HEK293 (cell line): Measurements from ENCODE around the gene COBL.

Source experiments
- CTCF ChIA-PET: fragments of 350-600 bp; formaldehyde crosslinking; extraction: SDS; loops from one replicate; lab custom pipeline; 2021; ENCODE audit warnings: antibody characterized with exemption; lab: Yijun Ruan, JAX
- POLR2A ChIA-PET: fragments of 300-600 bp; formaldehyde crosslinking; extraction: SDS; loops from one replicate; lab custom pipeline; 2020; ENCODE audit warnings: antibody characterized with exemption, inconsistent platforms; lab: Yijun Ruan, JAX
- H3K27ac ChIP-seq: fragments of 200-500 bp; sonication (Bioruptor generic); 2 replicates; pipeline ENCODE4 v1.5.1; 2014; ENCODE audit warnings: low read depth, low read length, control low read depth, inconsistent platforms; ENCODE audit errors: extremely low read depth
- H3K36me3 ChIP-seq, 2 experiments: fragments of 200-500 bp in 1 of 2; sonication (Bioruptor generic) in 1 of 2; 1 replicate in 1 of 2; 2 replicates in 1 of 2; pipeline ENCODE4 v1.5.1; 2014 to 2017; ENCODE audit warnings: inconsistent platforms in 2 of 2, low read length in 2 of 2; ENCODE audit not compliant: control insufficient read depth in 2 of 2, insufficient read depth in 1 of 2
- H3K4me1 ChIP-seq: fragments of 200-500 bp; sonication (Bioruptor generic); 2 replicates; pipeline ENCODE4 v1.5.1; 2014; ENCODE audit warnings: mild to moderate bottlenecking, low read length, inconsistent platforms; ENCODE audit not compliant: control insufficient read depth, insufficient read depth
- H3K4me3 ChIP-seq: 2 replicates; pipeline ENCODE4 v1.5.1; 2011; ENCODE audit warnings: low read depth, mild to moderate bottlenecking, control low read depth, low read length, moderate library complexity
- H3K9me3 ChIP-seq: fragments of 200-500 bp; sonication (Bioruptor generic); 2 replicates; pipeline ENCODE4 v1.5.1; 2014; ENCODE audit warnings: low read depth, low read length, inconsistent platforms; ENCODE audit not compliant: control insufficient read depth, insufficient read depth
- BCL6B ChIP-seq: fragments of 450-650 bp; formaldehyde crosslinking; IDR thresholded peaks from 2 replicates; pipeline ENCODE4 v1.5.1; 2017; ENCODE audit warnings: missing biosample characterization, missing genetic modification characterization
- KLF16 ChIP-seq: fragments of 450-650 bp; formaldehyde crosslinking; IDR thresholded peaks from 2 replicates; pipeline ENCODE4 v1.5.1; 2017; ENCODE audit warnings: missing biosample characterization, missing genetic modification characterization
- KLF7 ChIP-seq: fragments of 450-650 bp; formaldehyde crosslinking; IDR thresholded peaks from 2 replicates; pipeline ENCODE4 v1.5.1; 2016; ENCODE audit warnings: missing biosample characterization, missing genetic modification characterization, borderline replicate concordance
- OVOL3 ChIP-seq: fragments of 450-650 bp; formaldehyde crosslinking; IDR thresholded peaks from 2 replicates; pipeline ENCODE4 v1.5.1; 2016; ENCODE audit warnings: missing biosample characterization, missing genetic modification characterization
- REST ChIP-seq: fragments of 450-650 bp; formaldehyde crosslinking; IDR thresholded peaks from 2 replicates; pipeline ENCODE4 v1.5.1; 2016; ENCODE audit warnings: missing biosample characterization, missing genetic modification characterization
- SP2 ChIP-seq: fragments of 450-650 bp; formaldehyde crosslinking; IDR thresholded peaks from 2 replicates; pipeline ENCODE4 v1.5.1; 2016; ENCODE audit warnings: missing biosample characterization, missing genetic modification characterization
- ZFHX2 ChIP-seq: fragments of 450-650 bp; formaldehyde crosslinking; conservative IDR thresholded peaks from 2 replicates; pipeline ENCODE4 v1.5.1; 2016; ENCODE audit warnings: missing biosample characterization, missing genetic modification characterization
- ZNF10 ChIP-seq: fragments of 450-650 bp; formaldehyde crosslinking; IDR thresholded peaks from 2 replicates; pipeline ENCODE4 v1.5.1; 2017; ENCODE audit warnings: missing biosample characterization, missing genetic modification characterization
- ZNF121 ChIP-seq: fragments of 450-650 bp; formaldehyde crosslinking; IDR thresholded peaks from 2 replicates; pipeline ENCODE4 v1.5.1; 2016; ENCODE audit warnings: missing biosample characterization, missing genetic modification characterization
- ZNF146 ChIP-seq: fragments of 450-650 bp; formaldehyde crosslinking; IDR thresholded peaks from 2 replicates; pipeline ENCODE4 v1.5.1; 2016; ENCODE audit warnings: missing biosample characterization, missing genetic modification characterization
- ZNF155 ChIP-seq: fragments of 450-650 bp; formaldehyde crosslinking; IDR thresholded peaks from 2 replicates; pipeline ENCODE4 v1.5.1; 2016; ENCODE audit warnings: missing biosample characterization, missing genetic modification characterization
- ZNF16 ChIP-seq: fragments of 450-650 bp; formaldehyde crosslinking; IDR thresholded peaks from 2 replicates; pipeline ENCODE4 v1.5.1; 2016; ENCODE audit warnings: low read depth, missing biosample characterization, missing genetic modification characterization
- ZNF184 ChIP-seq: fragments of 450-650 bp; IDR thresholded peaks from 2 replicates; pipeline ENCODE4 v1.5.1; 2018; ENCODE audit warnings: missing biosample characterization, mild to moderate bottlenecking, missing genetic modification characterization
- ZNF302 ChIP-seq: fragments of 450-650 bp; formaldehyde crosslinking; IDR thresholded peaks from 2 replicates; pipeline ENCODE4 v1.5.1; 2016; ENCODE audit warnings: missing biosample characterization, missing genetic modification characterization, low read depth
- ZNF350 ChIP-seq: fragments of 450-650 bp; formaldehyde crosslinking; IDR thresholded peaks from 2 replicates; pipeline ENCODE4 v1.5.0; 2017; ENCODE audit warnings: missing biosample characterization, mild to moderate bottlenecking, missing genetic modification characterization
- ZNF404 ChIP-seq: fragments of 450-650 bp; formaldehyde crosslinking; IDR thresholded peaks from 2 replicates; pipeline ENCODE4 v1.5.1; 2017; ENCODE audit warnings: missing biosample characterization, missing genetic modification characterization
- ZNF48 ChIP-seq: fragments of 450-650 bp; formaldehyde crosslinking; IDR thresholded peaks from 2 replicates; pipeline ENCODE4 v1.5.1; 2016; ENCODE audit warnings: missing biosample characterization, missing genetic modification characterization
- ZNF513 ChIP-seq: fragments of 450-650 bp; IDR thresholded peaks from 2 replicates; pipeline ENCODE4 v1.5.1; 2018; ENCODE audit warnings: missing biosample characterization, missing genetic modification characterization
- ZNF530 ChIP-seq: fragments of 450-650 bp; formaldehyde crosslinking; IDR thresholded peaks from 2 replicates; pipeline ENCODE4 v1.5.1; 2016; ENCODE audit warnings: low read depth, missing biosample characterization, missing genetic modification characterization
- ZNF549 ChIP-seq: fragments of 450-650 bp; IDR thresholded peaks from 2 replicates; pipeline ENCODE4 v1.5.1; 2018; ENCODE audit warnings: missing biosample characterization, missing genetic modification characterization, mild to moderate bottlenecking, inconsistent platforms, moderate library complexity
- ZNF560 ChIP-seq: fragments of 450-650 bp; formaldehyde crosslinking; IDR thresholded peaks from 2 replicates; pipeline ENCODE4 v1.5.1; 2017; ENCODE audit warnings: missing biosample characterization, missing genetic modification characterization, borderline replicate concordance
- ZNF585B ChIP-seq: fragments of 450-650 bp; formaldehyde crosslinking; IDR thresholded peaks from 2 replicates; pipeline ENCODE4 v1.5.1; 2016; ENCODE audit warnings: missing biosample characterization, missing genetic modification characterization
- ZNF626 ChIP-seq: fragments of 450-650 bp; sonication (Bioruptor Pico); formaldehyde crosslinking; IDR thresholded peaks from 2 replicates; pipeline ENCODE4 v1.5.1; 2018; ENCODE audit warnings: missing biosample characterization, missing genetic modification characterization, inconsistent platforms
- ZNF692 ChIP-seq: fragments of 450-650 bp; formaldehyde crosslinking; IDR thresholded peaks from 2 replicates; pipeline ENCODE4 v1.5.1; 2016; ENCODE audit warnings: missing biosample characterization, missing genetic modification characterization
- ZSCAN5A ChIP-seq: fragments of 450-650 bp; formaldehyde crosslinking; IDR thresholded peaks from 2 replicates; pipeline ENCODE4 v1.5.1; 2016; ENCODE audit warnings: missing biosample characterization, missing genetic modification characterization

The COBL gene

GRCh38 chr7:51027935-51028830, 288.4 kb downstream of the COBL start:
- H3K9me3 ChIP-seq: no peaks in the 10 kb centered on the region
- POLR2A ChIA-PET: no interaction called here
- H3K4me3 ChIP-seq: no peak overlapping the region
- CTCF ChIA-PET: interaction anchor here (0.5 kb wide), 1 partner anchor 855 kb away, joined by 3 read pairs; no protein-coding TSS in a partner anchor
- H3K4me1 ChIP-seq: no peaks in the 10 kb centered on the region
- TF ChIP-seq ZNF404 (no peak), ZNF560 (no peak), REST (tag by site-specific recombination) (no peak), ZFHX2 (no peak), SP2 (tag by site-specific recombination) (no peak), ZNF530 (tag by site-specific recombination) (no peak), ZNF302 (tag by site-specific recombination) (no peak), OVOL3 (tag by site-specific recombination) (no peak), ZNF549 (tag by site-specific recombination) (no peak), ZNF121 (tag by site-specific recombination) (no peak), ZSCAN5A (tag by site-specific recombination) (no peak), ZNF184 (tag by site-specific recombination) (no peak)
- H3K27ac ChIP-seq: no peak overlapping the region
- peaks cover 0 to 31% of the 10 kb centered on the region in 2 experiments; a peak in 1 of 3 replicates for H3K36me3 ChIP-seq

- CTCF ChIA-PET: no interaction called here
- Histone ChIP-seq H3K4me1 (no peaks in the 10 kb centered on the region), H3K27ac (no peak overlapping the region), H3K9me3 (no peaks in the 10 kb centered on the region)
- TF ChIP-seq ZNF585B (tag by site-specific recombination) (no peak), ZNF146 (tag by site-specific recombination) (no peak), ZNF513 (tag by site-specific recombination) (no peak), ZNF692 (tag by site-specific recombination) (no peak), ZNF48 (tag by site-specific recombination) (no peak), BCL6B (tag by site-specific recombination) (no peak), KLF7 (tag by site-specific recombination) (no peak), ZNF626 (tag by site-specific recombination) (no peak), ZNF155 (tag by site-specific recombination) (no peak), ZNF350 (tag by site-specific recombination) (no peak), ZNF16 (tag by site-specific recombination) (no peak), KLF16 (no peak), ZNF10 (tag by site-specific recombination) (no peak)
- TF ChIP-seq, all 188 proteins: peak for 0
- no peak overlapping the region for H3K4me3 ChIP-seq
- POLR2A ChIA-PET: no interaction called here
- peaks cover 0 to 31% of the 10 kb centered on the region in 2 experiments; a peak in 1 of 3 replicates for H3K36me3 ChIP-seq
Measured at GRCh38 chr7:51027106-51027934, 289.3 kb downstream of the COBL start.
